Ammon's horn (tissue), 1 donor: ENCODE measurements around the gene TRIM62.
"Not testable (repeated sequence)": the region's sequence is repeated elsewhere in the genome, so short reads cannot be mapped to it uniquely, and the experiment has no call there.

Experiments
- DNase-seq: peaks from one replicate; pipeline ENCODE4 v3.0.0-alpha.2; 2016; ENCODE audit warnings: low spot score

TRIM62 gene

DNA sequence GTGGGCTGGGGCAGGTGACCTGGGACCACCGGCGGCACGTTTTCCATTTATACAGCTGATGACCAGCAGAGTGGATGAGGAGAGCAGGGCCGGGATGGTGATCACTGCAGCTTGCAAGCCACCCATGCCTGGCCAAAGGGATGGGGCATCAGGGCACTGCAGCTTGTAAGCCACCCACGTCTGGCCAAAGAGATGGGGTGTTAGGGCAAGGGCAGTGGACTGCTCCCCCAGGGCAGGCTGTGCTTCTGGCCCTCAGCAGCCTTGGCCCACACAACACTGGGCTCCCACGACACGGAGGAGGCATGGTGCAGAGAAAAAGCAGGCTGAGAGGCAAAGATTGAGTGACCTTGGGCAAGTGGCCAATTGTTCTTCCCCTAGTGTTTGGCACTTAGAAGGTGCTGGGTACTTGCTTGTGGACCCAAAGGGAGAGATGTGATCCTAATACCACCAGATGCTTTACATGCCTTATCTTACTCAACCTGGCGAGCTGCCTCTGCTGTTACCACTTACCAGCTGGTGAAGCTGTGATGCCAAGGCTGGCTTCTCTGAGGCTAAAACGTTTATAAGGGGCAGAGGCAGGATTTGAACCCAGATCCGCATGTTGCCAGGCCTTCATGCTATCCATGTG lies 48.3 kb downstream of the TRIM62 start:
- no peak for DNase-seq

GRCh38 chr1:33132549-33132948 lies 49.3 kb downstream of the TRIM62 start:
- DNase-seq: no peak

DNA sequence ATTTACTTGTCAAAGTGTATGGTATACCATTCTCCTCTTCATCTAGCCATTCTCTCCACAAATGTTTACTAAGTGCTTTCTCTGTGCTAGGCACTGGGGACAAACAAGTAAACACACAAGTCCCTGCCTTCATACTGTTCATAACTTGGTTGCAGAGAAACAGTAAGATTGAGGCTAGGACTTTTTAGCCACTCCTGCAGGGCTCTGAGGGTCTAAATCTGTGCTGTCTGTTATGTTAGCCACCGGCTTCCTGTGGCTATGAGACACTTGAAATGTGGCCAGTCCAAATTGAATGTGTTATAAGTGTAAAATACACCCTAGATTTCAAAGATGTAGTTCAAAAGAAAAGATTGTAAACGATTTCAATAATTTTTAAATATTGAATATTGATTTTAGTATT lies 50.7 kb downstream of the TRIM62 start:
- no peak for DNase-seq

- DNase-seq: no peak
These were observed 51.5 kb downstream of the TRIM62 start for GRCh38 chr1:33130297-33130696.

DNA sequence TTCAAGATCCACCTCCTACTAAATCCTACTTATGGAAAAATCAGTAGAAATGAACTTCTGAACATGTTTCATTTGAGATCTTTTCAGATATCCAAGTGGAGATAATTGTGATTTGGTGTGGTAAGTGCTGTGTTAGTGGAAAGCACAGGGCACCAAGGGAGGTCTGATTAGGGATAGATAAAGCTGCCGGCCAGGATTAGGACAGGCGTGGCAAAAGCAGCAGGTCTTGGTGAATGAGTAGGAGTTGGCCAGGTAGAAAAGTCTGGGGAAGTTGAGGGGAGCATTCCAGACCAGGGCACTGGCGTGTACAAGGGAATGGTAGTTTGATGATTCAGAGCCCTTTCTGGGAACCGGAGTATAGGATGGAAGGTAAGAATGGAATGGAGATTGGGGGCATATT lies 53.1 kb downstream of the TRIM62 start:
- no peak for DNase-seq

- DNase-seq: peak; percentile 99
These were observed 54.6 kb downstream of the TRIM62 start for GRCh38 chr1:33127001-33127823.

- no peak for DNase-seq
These were observed 55.3 kb downstream of the TRIM62 start for GRCh38 chr1:33126411-33127000.

DNA sequence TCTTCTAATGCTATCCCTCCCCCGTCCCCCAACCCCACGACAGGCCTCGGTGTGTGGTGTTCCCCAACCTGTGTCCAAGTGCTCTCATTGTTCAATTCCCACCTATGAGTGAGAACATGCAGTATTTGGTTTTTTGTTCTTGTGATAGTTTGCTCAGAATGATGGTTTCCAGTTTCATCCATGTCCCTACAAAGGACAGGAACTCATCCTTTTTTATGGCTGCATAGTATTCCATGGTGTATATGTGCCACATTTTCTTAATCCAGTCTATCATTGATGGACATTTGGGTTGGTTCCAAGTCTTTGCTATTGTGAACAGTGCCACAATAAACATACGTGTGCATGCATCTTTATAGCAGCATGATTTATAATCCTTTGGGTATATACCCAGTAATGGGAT lies 57.2 kb downstream of the TRIM62 start:
- DNase-seq: not testable (repeated sequence)

DNA sequence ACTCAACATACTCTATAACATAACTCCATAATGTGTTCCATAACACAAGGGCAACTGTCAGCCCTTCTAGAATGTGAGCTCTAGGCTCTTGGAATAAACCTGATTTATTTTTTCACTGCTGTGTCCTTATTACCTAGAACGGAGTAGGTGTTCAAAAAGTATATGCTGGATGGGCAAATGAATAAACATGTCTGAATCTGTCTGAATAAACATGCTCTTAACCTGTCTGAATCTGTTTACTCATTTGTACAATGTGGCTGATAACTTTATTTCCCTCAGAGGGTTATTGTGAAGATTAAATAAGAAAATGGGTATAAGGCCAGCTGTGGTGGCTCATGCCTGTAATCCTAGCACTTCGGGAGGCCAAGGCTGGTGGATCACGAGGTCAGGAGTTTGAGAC lies 58.6 kb downstream of the TRIM62 start:
- no peak for DNase-seq

DNA sequence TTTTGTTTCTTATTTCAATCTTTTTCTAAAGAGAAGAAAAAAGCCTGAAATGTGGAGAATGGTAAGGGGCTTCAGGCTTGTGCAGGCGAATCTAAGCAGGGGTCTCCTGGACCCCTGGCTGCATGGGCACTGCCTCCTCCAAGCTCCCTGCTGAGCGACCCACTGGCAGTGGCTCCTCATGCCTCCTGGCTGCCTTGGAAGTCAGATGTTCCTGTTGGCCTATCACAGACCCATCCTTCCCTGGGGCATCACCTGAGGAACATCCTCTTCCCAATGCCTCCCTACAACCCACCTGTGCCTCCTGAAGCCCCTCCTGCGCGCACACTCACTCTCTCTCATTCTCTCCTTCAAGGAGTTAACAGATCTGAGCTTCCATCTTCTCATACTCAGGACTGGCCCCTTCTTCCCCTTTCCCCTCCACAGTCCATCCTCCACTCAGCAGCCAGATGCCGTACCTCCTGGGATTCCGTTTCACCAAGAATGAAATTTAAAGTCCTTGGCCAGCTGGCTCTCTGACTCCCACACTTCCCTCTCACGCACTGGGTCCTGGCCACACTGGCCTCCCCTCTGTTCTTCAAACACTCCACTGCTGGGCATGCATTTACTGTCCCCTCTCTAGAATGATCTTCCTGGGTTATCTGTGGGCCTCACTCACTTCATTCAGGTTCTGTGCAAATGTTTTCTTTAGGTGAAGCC lies 59.2 kb downstream of the TRIM62 start:
- no peak for DNase-seq

- no peak for DNase-seq
These were observed 60.1 kb downstream of the TRIM62 start for GRCh38 chr1:33121728-33122127.

GRCh38 chr1:33120436-33121231 lies 61.2 kb downstream of the TRIM62 start:
- no peak for DNase-seq

DNA sequence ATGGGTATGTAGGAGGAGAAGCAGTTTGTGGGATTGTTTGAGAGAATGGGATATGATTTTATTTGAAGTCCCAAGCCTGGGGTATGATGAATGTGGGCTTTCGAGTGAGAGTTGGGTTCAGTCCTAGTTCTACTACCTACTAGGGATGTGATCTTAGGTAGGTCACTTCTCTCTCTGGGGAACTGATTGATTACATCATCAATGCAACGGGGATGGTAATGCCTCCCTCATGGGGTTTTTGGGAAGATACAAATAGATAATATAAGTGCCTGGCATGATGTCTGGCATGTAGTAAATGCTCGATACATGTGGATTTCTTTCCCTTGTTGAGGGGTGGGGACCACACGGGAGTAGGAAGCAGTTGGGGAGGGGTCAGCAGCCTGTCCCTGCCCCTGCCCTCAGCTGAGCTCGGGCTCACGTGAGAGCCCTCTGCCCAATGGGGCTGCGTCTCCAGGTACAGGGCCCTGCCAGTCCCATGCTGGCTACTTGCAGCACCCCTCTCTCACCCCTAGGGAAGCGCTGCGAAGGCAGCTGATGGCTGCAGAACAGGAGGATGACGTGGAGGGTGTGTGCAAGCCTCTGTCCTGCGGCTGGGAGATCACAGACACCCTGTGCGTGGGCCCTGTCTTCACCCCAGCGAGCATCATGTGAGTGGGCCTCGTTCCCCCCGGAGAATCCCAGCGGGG lies 62.2 kb downstream of the TRIM62 start:
- no peak for DNase-seq

- no peak for DNase-seq
These were observed 62.8 kb downstream of the TRIM62 start for GRCh38 chr1:33119050-33119449.

GRCh38 chr1:33118274-33118673 lies 63.6 kb downstream of the TRIM62 start:
- no peak for DNase-seq

DNA sequence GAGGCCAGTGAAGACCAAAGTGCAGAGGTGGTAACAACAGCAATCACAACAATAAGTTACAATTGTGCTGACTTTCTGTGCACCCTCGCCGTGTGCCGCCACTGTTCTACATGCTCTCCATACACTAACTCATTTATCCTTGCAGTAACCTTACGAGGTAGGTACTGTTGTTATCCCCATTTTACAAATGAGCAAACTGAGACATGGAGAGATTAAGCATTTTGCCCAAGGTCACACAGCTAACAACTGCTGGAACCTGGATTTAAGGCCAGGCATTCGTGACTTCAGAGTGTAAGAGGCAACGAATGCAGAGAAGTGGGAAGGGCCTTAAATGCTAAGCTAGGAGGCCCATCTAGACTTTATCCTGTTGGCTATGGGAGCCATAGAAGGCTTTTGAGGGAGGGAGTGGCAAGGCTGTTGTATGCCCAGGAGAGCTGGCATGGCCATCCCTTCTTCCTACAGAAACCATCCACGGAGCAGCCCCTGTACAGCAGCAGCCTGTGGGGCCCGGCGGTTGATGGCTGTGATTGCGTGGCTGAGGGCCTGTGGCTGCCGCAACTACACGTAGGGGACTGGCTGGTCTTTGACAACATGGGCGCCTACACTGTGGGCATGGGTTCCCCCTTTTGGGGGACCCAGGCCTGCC lies 64.3 kb downstream of the TRIM62 start:
- no peak for DNase-seq

GRCh38 chr1:33111965-33112364 lies 69.9 kb downstream of the TRIM62 start:
- no peak for DNase-seq

DNA sequence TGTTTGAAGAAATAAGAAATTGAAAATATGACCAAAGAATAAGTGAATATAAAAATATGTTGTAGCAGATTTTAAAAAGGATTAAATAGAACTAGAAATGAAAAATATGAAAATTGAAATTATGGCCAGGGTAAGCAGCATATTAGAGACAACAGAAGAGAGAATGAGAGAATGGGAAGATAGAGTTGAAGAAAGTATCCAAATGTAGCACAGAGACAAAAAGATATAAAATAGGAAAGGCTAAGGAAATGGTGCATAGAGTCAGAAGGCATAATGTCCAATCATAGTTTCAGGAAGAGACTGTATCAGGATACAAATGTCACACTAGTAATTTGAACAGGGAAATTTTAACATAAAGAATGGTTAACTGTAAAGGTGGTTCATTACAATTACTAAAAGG lies 71.4 kb downstream of the TRIM62 start:
- DNase-seq: no peak

DNA sequence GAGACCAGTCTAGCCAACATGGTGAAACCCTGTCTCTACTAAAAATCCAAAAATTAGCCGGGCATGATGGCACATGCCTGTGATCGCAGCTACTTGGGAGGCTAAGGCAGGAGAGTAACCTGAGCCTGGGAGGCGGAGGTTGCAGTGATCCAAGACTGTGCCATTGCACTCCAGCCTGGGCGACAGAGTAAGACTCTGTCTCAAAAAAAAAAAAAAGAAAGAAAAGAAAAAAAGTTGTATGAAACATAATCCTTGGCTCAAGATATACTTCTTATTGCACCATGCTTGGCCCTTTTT lies 81.8 kb downstream of the TRIM62 start:
- DNase-seq: not testable (repeated sequence)

DNA sequence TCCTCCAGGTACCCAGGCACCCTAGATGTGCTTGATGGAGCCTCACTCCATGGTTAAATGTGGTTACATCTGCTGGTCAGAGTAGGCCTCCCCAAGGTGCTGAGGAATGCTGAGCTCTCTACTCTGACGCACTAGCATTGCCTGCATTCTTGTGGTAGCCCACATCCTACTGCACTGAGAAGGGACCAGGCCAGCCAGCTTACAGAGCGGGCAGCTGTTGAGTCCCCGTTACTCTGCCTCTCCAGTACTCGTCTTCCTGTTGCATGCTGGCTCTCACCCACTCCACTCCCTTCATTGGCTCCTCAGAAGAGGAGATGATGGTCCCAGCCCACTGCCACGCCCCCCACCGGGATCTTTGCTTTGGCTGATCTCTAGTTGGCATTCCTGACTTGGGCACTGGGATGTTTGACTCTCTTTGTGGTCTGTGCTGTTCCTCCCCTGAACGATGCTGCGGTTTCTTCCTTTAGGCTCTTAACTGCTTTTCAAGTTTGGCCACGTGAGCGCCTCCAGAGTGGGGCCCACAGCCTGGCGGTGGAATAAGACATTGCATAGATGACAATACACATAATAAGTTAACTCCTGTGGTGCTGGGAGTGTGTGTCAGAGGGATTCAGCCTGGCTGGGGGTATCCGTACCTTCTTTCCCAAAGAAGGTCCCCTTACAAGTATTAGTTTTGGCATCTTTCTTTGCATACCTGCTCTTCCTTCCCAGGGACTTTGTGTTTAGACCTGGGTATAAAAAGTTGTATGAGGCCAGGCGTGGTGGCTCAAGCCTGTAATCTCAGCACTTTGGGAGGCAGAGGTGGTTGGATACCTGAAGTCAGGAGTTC lies 82.3 kb downstream of the TRIM62 start:
- no peak for DNase-seq
